Stimulated activated CD4-positive, alpha-beta T cell treated with anti-CD3 and anti-CD28 coated beads, Interleukin-4, amount 100 ng/mL, for 4 hours (primary cell): ENCODE results near the gene SUB1.
"Not testable (repeated sequence)": the region's sequence is repeated elsewhere in the genome, so short reads cannot be mapped to it uniquely, and the experiment has no call there.

Experiments
- DNase-seq, 2 experiments: peaks; one replicate each; pipeline ENCODE4 v3.0.0-alpha.2; 2020

The SUB1 gene

DNA sequence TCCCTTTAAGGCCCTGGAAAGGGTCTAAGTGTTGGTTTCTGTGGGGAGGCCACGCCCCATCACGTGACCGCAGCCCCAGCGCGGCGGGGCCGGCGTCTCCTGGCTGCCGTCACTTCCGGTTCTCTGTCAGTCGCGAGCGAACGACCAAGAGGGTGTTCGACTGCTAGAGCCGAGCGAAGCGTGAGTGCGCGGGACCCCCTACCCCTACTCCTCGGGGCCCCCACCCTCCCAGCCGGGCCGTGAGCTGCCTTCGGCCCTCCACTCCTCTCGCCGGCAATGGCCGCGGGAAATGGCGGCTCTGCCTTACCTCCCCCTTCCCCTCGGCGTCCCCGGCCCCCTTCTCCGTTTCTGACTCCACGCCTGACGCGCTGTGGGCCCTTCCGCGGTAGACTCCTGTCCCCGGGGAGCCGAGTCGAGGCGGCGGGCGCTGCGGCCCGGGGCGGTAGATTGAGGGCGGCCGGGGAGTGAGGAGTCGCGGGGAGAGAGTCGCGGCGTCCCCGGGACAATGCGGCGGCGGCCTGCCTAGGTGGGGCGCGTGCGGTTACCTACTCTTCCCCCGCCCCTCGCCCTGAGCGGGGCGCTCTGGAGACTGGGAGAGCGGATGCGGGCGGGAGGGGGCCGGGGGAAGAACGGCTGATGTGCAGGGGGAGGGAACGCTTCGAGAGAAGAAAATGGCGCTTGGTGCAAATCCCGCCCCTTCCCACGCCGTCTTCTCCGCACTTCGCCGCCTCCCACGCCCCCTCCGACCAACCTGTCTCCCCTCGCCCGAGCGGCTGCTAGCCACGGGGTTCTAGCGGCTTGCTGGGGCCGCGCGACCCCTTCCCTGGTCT, at the start of gene SUB1:
TSS of gene SUB1 (plus strand) at position 112 of the 830 bp plus-strand sequence. CDS start 2,956 bp downstream, outside the sequence.
- peak; percentile 93 for DNase-seq

DNA sequence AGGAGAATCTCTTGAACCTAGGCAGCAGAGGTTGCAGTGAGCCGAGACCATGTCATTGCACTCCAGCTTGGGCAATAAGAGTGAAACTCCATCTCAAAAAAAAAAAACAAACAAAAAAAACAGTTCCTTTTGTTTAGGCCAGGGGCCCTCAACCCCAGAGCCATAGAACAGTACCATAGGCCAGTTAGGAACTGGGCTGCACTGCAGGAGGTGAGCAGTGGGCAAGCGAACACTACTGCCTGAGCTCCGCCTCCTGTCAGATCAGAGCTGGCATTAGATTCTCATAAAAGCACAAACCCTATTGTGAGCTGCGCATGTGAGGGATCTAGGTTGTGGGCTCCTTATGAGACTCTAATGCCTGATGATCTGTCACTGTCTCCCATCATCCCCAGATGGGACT, 49.1 kb upstream of the SUB1 start:
- no peak for DNase-seq

DNA sequence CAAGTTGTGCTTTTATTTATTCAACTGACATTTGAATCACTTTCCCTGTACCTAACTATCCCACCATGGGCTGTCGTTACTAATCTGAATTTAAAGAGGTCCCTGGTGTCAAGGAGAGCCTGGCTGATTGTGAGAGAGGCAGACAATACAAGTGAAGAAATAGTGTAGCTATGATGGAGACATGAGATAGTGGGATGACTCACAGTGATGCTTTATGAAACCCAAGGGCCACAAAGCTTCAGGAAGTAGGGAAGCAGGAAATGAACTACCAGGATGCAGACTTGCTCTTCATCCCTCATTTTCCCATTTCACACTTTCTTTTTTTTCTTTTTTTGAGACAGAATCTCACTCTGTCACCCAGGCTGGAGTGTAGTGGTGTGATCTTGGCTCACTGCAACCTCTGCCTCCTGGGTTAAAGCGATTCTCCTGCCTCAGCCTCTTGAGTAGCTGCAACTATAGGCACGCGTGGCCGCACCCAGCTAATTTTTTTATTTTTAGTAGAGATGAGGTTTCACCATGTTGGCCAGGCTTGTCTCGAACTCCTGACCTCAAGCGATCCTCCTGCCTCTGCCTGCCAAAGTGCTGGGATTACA, 47.8 kb upstream of the SUB1 start:
- DNase-seq, result not testable (repeated sequence)

DNA sequence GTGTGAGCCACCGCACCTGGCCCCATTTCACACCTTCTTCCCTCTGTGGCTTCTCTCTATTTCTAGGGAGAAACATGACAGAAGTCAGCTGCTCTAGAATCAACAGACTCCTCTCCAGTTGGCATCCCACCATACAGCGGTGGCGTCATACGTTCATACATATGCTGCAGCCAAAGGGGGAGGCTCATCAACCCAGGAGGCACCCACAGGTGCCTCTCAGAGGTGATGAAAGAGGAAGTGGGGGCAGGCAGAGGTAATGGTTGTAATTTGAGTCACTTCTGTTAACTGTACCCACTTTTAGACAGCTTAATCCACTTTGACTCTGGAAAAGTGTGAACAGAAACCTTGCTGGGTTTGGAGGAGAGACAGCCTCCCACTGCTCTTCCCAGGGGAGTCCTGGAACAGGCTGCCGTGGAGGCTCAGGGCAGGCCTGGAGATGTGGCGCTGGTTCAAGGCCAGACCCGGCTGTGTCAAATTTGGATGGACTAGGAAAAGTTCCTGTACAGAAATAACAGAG, 47.3 kb upstream of the SUB1 start:
- DNase-seq, result peak; percentile 22 to 59

DNA sequence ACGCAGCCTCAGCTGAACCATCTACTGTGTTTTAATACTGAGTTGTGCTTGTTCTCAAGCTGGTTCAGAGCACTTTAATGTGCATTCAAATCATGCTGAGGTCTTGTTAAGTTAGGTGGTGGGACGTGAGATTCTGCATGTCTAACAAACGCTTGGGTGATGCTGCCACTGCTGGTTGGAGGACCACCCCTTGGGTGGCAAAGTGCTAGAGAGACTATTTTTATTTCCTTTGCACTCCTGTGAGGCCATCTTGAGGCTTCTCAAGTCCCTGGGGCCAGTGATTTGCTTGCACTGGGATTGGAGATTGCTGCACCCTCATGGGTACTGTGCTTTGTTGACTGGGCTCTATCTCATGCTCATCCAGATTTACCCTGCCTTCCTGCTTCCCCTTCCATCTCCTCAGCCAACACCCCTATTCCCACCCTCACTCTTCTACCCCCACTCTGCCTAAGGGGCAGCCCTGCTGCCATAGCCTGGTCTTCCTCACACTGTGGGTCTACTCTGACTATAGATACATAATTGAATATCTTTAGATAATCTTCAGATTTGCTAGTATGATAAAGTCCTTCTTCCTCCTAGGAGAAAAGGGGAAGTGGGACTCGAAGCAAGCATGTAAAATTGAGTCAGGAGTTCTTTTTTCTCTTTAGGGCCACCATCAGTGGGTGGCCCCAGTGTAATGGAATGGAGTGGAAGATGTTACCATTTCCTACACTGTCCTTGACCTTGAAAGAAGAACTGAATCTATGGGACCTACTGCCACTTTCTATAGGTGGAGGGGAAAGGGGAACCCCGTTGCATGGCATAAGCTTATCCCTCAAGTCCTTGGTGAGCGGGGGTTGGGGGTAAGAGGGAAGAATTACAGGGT, 45.1 kb upstream of the SUB1 start:
- DNase-seq, result no peak

DNA sequence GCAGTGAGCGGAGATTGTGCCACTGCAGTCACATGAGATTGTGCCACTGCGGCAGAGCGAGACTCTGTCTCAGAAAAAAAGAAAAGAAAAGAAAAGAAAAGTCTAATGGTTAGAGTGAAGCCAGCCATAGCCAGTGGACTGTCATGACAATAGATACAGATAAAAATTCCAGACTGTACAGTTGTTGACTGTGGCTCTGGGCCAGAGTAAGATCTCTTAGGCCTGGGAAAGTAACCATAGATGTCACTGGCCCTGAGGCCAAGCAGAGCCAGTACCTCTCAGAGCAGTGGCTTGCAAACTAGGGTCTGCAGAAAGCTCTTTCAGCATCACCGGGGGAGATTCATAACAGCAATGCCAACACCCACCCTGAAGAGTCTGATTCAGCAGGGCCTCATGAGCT, 44.1 kb upstream of the SUB1 start:
- DNase-seq, result no peak

DNA sequence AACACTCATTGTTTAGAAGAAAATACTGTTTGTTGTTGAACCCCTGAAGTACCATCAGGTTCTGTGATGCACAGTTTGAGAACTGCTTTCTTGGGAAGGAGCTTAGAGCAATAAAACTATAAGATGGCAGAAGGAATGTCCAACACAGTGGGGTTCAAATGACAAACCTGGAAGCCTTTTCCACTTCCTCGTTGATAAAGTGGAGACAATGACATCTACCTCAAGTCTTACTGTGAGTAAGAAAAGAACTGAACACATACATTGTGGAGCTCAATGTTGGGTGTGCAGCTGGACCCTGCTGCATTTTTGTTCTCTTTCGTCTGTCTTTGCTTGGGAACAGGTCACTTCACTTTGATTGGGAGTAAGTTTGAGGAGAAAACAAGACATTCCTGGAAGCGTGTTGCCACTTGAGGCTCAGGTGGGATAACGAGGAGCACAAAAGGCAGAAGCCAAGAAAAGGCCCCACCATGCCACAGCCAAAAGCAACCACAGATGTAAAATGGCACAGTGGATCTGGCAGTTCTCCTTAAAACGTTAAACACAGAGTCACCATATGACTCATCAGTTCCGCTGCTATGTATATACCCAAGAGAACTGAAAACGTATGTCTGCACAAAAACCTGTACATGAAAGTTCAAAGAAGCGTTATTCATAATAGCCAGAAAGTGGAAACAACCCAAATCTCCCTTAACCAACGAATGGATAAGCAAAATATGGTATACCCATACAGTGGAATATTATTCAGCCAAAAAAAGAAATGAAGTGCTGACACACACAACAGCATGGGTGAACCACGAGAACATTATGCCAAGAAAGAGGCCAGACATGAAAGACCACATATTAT, 42.9 kb upstream of the SUB1 start:
- peak in 1 of 2 experiments; percentile 8 for DNase-seq

DNA sequence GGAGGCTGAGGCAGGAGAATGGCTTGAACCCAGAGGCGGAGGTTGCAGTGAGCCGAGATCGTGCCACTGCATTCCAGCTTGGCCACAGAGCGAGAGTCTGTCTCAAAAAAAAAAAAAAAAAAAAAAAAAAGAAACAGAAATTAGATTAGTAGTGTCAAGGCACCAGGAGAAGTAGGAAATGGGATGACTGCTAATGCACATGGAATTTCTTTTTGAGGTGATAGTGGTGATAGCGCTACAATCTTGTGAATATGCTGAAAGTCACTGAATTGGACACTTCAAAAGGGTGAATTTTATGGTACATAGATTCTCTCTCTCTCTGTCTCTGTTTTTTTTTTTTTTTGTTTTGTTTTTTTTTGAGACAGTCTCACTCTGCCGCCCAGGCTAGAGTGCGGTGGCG, 42.1 kb upstream of the SUB1 start:
- DNase-seq, result no peak

DNA sequence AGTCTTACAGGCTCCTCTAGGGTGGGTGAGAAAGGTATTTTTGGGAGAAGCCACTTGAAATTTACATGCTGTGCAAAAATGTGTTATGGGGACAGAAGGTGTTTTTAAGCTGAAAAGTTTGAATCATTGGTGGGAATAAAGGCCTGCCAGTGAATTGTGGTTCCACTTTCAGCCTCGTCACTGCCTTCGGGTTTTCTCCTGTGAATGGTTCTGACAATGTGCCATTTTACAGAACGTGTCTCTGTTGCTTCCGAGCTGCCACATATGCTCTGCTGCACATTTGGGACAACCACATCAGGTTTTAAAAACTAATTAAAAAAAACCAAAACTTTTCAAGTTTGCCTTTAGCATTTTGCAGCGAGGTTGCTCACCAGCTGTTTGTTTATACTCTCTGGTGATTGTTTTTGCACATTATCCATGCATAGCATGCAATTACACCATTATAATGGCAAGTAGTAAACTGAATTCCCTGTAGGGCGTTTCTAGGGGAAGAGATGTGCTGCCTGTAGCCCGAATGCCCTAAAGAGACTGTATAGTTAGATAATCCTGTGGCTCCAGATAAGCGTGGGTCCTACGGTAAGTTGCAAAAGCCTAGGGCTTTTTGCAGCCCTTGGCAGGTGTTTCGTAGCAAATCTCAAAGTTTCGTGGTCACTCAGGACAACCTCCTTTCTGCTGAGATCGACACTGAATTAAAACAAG, 40.1 kb upstream of the SUB1 start:
- no peak for DNase-seq

DNA sequence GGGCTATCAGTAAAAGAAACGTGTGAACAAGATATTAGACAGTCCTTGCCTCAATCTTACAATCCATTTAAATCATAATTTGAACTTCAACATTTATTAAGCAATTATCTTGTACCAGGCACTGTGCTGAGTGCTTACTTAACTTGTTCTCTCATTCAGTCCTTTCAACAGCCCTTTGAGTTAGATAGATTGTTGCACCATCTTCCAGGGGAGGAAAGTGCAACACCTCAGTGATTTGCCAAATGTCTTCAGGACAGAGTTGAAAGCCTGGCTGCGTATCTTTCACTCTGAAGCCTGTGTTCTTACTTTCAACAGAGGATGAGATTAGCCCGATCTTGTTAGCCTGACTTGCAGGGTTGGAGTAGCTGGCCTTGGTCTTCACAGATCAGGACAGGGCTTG, 34.2 kb upstream of the SUB1 start:
- DNase-seq, result no peak

DNA sequence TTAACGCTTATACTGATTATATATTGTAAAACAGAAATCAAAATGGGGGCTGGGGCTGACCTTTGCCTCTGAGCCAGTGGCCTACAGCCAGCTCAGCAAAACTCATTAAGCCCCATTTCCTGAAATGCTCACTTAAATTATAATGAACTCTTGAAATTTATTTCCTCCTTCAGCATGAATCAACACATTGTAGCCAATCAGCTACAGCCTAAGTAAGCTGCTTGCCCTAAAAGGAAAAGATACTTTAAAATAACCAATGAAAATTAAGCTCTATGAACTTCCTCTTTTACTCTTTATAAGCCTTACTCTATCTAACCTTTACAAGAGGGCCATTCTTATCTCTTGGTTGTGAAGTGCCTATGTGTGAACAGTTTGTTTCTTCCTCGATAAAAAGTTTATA, 33.5 kb upstream of the SUB1 start:
- no peak for DNase-seq

DNA sequence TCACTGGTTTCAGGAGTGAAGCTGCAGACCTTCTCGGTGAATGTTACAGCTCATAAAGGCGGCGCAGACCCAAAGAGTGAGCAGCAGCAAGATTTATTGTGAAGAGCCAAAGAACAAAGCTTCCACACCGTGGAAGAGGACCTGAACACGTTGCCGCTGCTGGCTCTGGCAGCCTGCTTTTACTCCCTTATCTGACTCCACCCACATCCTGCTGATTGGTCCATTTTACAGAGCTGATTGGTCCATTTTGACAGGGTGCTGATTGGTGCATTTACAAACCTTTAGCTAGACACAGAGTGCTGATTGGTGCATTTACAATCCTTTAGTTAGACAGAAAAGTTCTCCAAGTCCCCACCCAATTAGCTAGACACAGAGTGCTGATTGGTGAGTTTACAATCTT, 32.9 kb upstream of the SUB1 start:
- DNase-seq, result not testable (repeated sequence)

DNA sequence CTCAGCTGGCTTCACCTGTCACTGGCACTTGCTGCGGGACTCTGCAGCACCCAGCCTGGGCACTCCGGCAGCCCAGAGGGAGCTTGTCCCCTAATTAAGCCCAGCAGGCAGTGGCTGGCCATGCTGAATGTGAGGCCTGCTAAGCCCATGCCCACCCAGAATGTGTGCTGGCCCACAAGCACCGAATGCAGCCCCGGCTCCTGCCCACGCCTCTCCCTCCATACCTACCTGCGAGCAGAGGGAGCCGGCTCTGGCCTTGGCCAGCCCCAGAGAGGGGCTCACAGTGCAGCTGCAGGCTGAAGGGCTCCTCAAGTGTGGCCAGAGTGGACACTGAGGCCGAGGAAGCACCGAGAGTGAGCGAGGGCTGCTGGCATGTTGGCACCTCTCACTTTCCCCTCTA, 32.4 kb upstream of the SUB1 start:
- no peak for DNase-seq

DNA sequence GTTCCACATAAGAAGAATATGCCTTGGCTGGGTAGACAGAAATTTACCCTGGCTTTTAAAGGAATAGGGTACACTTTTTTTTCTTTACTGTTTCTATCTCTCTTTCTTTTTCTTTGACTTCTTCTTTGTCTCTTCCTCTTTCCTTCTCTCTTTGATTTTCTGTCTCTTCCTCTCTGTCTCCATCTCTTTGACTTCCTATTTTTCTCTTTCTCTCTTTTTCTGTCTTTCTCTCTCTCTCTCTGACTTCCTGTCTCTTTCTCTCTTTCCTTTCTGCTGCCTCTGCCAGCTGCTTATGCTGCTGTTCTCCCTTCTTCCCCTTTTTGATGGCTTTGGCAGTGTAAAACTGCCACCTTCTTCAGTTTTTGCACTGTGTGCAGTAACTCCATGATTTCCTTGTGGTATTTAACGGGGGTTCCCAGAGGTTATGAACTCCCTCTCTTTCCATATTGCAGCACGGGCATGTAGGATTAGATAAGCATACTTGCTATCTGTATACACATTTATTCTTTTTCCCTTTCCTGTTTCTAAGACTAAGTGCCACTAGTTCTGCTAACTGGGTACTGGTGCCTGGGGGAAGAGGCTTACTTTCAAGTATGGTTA, 31.1 kb upstream of the SUB1 start:
- not testable (repeated sequence) for DNase-seq

DNA sequence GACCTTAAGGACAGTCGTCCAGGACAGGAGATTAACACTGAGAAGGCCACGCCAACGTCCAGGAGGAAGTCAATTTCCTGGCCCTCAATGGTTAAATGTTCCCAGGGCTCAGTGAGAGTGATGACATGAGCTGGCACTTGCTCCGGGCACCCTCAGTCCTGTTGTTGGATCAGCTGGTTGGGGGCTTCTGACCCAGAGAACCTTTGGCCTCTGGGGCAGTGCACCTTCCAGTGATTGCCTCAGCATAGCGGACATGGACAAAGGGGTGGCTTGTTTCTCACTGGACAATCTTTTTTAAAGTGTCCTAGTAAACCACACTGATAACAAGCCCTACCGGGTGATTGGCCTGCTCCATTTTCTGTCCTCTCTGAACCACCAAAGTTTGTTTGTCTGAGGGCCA, 28.8 kb upstream of the SUB1 start:
- not testable (repeated sequence) for DNase-seq

DNA sequence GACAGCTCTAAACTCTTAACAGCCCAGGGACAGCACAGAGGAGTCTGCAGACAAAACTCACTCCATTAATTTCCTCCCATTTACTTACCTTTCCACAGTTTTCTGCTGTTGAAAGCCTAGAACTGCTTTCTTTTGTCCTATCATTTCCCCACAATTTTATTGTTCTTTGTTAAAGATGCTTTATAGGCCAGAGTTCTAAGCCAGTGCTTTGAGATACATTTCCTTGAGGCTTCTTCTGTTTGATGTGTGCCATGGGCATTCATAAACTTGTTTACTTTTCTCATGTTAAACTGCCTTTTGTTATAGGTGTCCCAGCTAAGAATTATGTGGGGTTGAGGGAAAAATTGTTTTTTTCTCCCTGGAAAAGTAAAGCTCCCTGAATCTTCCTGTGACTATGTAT, 25.9 kb upstream of the SUB1 start:
- DNase-seq, result no peak

DNA sequence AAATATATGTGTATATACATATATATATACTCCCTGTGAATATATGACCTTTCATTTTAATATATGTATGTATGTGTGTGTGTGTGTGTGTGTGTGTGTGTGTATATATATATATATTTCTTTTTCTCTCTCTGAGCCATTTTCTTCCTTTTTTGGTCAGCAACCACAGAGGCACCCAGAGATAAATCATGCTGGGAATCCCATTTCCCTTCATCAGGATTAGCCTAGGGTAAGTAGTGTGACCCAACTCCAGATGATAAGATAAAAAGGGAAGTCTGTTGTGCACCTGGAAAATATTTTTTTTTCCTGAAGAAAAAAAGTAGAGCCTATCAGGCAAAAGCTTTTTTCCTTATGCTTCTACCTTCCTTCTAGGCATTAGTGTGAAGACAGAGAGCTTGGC, 25.4 kb upstream of the SUB1 start:
- no peak for DNase-seq

DNA sequence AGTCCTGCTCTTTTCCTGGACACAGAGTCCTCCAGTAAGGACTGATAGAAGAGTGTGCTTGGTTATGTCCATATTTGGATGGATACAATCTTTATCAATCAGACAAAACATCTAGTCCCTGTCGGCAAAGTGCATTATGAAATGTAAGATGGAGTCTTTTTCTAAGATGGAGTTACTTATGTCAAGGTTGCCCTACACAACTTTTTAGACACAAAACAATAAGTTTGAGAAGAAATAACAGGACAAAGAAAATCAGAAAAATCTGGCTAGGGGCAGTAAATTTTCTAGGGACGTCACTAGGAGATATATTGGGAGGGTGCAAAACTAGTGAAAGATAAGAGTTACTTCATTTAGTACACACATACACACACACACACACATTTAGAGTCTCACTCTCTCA, 23.3 kb upstream of the SUB1 start:
- no peak for DNase-seq

DNA sequence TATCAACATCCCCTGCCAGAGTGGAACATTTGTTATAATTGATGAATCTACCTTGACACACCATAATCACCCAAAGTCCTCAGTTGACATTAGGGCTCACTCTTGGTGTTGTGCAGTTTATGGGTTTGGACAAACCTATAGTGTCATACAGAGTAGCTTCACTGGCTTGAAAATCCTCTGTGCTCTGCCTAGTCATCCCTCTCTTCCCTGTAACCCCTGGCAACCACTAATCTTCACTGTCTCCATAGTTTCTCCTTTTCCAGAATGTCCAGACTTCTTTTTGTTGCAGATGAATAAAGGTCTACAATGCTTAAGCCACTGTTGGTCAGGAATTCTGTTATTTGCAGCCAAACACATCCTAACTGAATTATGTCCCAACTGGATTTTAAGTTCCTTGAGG, 22.5 kb upstream of the SUB1 start:
- DNase-seq, result no peak

DNA sequence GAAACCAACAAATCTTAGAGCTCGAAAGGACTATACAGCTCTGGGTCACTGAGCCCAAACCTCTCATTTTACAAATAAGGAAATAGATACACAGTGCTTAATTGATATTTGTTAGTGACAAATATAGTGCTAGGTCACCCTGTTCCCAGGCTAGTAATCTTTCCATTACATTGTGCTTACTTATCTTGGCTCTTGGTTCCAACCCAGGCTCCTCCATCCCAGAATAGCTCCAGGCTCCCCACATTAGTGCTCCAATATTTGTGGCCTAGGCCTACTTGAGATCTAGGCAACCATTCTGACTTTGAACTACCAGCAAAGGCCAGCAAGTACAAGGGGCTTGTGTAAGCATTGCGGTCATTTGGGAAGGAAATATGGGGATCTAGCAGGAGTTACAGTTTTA, 21.7 kb upstream of the SUB1 start:
- DNase-seq, result no peak

DNA sequence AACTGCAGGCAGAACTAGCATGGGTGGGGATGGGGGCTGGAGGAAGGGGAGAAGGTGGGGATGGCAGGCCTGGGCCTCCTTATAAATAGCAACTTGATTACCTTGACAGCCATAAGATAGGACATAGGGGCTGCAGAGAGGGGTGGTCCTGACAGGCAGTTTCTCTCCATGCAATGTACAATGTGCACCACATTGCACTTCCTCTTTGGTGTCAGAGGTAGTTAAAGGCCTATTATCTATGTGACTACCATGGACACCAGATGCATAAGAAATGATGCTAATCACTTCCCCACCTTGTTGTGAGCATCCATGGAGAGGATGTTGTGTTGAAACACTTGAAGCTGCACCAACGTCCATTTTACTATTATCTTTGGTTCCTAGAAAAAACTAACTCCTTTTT, 20.2 kb upstream of the SUB1 start:
- no peak for DNase-seq
